DLD1 (cell line): ENCODE measurements around the gene CSNK1D.

ENCODE experiments used
- in situ Hi-C: cut with HindIII; loops from 2 replicates; pipeline ENCODE4 v1.10.0; 2017; ENCODE audit warnings: low sequenced_read_pairs

The CSNK1D gene

DNA sequence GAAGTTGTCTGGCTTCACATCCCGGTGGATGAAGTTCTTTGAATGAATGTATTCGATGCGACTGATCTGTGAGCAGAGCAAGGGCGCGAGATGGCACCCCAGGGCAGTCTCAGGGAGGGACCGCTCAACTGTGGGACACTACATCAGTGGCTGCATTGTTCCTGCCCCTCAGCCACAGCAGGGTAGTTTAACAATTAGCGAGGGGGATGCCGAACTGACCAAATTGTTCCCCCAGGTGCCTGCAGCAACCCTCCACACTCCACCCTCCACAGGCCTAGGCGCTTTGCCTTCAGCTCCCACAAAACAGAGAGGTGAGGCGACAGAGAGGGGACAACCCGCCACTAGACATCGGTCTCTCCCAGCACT lies 20.3 kb downstream of the CSNK1D start:
- in situ Hi-C loops: no loop called here

DNA sequence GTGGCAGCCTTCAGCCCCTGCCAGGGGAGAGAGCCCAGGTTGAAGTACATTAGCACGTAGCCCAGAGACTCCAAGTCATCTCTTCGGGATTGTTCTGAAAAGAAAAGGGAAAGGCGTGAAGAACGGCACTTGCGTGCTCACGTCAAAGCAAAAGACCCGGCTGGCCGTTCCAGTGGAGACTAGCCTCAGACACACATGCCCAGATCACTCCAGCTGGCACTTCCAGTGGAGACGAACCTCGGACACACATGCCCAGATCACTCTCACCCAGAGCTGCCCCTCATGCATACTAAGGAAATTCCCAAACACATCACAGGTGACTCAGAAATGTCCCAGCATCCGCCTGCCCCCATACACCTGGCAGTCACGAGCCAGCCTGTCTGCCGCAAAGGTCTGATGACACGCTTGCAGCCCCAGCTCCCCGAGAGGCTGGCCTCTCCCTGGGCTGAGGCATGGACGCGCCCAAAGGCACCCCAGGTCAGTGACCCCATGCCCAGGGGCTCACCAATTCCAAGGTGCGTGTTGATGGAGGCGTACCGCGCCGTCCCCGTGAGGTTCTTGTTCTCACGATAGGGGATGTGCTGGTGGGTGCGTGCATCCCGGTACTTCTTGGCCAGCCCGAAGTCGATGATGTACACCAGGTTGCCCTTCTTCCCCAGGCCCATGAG lies 20.9 kb downstream of the CSNK1D start:
- in situ Hi-C loops: no loop called here

GRCh38 chr17:82250868-82251500 lies 22.5 kb downstream of the CSNK1D start:
- in situ Hi-C loops: no loop called here

- in situ Hi-C loops: no loop called here
Measured at GRCh38 chr17:82249896-82250581, 23.5 kb downstream of the CSNK1D start.

DNA sequence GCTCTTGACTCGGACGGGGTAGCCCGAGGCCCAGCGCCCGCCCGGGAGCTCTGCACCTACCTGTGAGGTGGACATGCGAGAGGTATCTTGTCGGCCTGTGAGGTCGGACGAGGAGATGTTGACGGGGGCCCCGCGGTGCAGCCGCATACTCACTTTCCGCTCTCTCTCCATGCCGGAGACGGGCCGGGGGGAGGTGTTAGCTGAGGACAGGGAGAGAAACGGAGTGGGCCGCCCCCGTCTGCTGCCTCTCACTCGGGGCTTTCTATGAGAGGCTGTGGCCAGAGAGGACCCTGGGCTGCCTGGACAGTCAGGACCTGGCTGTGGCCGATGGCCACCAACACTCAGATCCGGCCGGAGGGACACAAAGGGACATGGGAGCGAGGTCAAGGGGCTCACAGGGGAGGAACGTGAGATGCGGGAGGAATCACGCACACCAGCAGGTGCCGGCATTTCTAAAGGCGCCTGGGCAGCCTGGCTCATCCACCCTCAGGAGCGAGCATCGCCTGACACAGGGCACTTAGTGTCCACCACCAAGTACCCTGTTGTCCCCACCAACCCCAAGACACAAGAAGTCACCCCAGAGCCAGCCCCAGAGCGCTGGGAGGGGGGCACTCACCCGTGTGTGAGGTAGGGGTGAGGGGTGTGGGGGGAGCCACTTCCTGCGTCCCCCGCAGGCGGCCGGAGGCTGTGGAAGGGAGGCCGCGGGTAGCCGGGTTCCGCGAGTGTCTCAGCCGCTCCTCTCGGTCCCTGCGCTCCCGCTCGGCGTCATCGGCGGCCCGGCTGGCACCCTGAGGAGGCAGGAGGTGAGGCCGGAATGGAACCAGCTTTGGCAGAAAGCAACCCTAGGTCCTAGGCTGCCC lies 24.5 kb downstream of the CSNK1D start:
- in situ Hi-C loops: no loop called here

DNA sequence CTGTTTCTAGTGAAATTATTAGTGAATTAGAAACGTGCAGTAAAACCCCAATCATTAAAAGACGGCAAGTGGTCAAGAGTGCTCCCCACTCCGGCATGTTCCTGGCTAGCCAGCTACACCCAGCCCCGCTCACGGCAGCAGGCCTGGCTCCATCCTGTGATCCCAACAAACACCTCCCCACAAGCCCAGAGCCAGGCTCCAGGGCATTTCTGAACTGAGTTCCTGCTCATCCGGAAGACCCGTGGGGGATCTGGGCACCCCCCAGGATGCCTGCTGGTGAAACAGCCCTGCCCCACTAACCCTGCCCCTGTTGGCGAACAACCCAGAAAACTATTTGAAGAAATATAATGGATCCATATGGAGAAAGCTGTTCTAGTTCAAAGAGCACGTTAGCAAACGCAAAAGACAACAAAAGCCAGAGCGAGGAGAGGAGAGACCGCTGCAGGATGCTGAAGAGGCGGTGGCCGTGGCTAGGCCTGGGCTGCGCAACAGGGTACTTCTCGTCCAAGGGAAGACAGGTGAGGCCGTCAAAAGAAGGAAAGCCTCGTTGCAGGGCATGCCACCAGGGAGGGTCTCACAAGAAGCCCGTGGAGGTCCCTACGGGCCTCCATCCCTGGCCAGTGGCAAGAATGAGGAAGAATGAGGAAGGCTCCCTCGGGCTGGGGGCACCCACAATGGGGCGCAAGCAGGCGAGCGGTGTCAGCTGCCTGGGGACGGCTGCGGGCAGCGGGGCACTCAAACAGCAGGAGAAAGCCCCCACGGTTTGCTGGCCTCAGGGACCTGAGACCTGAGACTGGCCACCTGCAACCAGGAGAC lies 25.4 kb downstream of the CSNK1D start:
- in situ Hi-C loops: no loop called here

- in situ Hi-C loops: no loop called here
Measured at GRCh38 chr17:82247182-82247823, 26.2 kb downstream of the CSNK1D start.

GRCh38 chr17:82246365-82247181 lies 26.9 kb downstream of the CSNK1D start:
- in situ Hi-C loops: no loop called here

DNA sequence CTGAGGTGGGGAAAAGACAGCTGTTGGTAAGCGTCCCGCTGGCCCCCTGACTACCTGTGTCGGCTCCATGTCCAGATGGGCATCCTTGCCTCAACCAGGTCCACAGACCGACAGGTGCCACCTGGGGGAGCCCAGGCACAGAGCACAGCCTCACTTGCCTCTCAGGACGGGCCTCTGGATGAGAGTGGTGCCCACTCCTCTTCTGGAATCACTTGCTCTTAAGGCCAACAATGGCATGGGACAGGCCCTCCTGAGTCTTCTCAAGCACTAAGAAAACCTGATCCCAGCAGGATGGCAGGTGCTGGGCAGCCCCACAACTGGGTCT lies 27.5 kb downstream of the CSNK1D start:
- in situ Hi-C loops: no loop called here

DNA sequence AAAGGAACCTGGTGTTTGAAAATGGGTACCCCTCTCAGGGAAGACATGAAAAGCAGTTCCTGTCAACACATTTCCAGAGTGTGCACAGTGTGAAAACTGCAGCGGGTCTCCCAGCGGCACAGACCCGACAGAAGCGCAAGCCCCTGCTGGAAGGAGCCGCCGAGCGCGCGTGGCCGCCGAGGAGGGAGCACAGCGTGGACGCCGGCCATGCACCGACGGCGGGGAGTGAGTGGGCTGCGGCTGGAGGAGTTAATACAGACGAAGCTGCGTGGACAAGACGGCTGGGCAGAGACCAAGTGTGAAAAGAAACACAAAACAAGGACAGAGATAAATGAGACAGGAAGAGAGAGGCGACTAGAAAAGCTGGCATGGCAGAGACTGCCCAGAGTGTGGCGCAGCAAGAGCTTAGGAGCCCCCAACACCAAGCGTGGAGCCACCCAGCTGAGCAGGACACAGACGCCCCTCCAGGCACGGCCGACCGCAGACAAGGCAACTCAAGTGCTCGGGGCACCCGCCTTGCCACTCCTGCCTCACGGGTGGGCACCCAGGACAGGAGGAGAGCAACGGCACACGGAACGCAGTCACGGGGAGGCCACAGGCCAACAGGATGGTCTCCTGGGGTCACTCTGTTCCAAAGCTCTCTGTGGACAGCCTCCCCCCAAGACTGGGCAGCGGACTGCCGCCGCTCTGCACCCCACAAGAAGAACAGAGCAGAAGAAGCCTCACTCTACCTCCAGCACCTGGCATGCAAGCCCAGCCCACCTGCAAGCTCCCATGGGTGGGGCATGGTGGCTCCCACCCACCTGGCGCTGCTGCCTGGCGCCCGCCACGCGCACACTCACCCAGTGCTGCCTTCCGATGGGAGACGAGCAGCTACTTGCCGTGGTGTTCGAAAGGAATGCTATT lies 28.1 kb downstream of the CSNK1D start:
- in situ Hi-C loops: no loop called here

- in situ Hi-C loops: no loop called here
Measured at GRCh38 chr17:82244413-82245133, 28.9 kb downstream of the CSNK1D start.

GRCh38 chr17:82243648-82244412 lies 29.7 kb downstream of the CSNK1D start:
- in situ Hi-C loops: no loop called here

GRCh38 chr17:82242977-82243647 lies 30.4 kb downstream of the CSNK1D start:
- in situ Hi-C loops: no loop called here

DNA sequence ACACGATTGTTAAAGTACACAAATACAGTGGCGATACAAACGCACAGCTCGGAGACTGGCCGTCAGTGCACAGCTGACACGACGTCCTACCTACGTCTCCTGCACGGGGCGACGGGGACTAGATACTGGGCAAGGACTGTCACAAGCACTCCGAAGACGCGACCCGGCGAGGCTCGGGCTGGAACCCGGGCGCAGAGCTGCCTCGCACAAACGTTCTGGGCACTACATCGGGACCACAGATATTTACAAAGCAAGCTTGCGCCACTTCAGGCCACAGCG lies 30.9 kb downstream of the CSNK1D start:
- in situ Hi-C loops: no loop called here

GRCh38 chr17:82241926-82242697 lies 31.4 kb downstream of the CSNK1D start:
- in situ Hi-C loops: no loop called here
